Lower lobe of right lung (tissue), 2 donors: ENCODE measurements around the gene GAB2. TPM values are rescaled to one million over a fixed set of nuclear protein-coding genes. Genes with fewer than 3 reads are reported as not detected.
"Not testable (repeated sequence)": the region's sequence is repeated elsewhere in the genome, so short reads cannot be mapped to it uniquely, and the experiment has no call there.

ENCODE experiments used
- ATAC-seq, 2 donors: fragments of 200-7000 bp; cut with Tn5 transposase; one replicate each; pipeline ENCODE4 v1.9.1; 2020 to 2022; ENCODE audit warnings: mild to moderate bottlenecking in 2 of 2, moderate library complexity in 2 of 2
- DNase-seq: peaks from one replicate; pipeline ENCODE4 v3.0.0-alpha.2; 2020
- H3K27ac ChIP-seq: fragments of 200-600 bp; one replicate; pipeline ENCODE4 v1.8.0; 2022
- H3K27me3 ChIP-seq: fragments of 200-600 bp; one replicate; pipeline ENCODE4 v1.8.0; 2022; ENCODE audit warnings: low read depth
- H3K36me3 ChIP-seq: fragments of 200-600 bp; one replicate; pipeline ENCODE4 v1.8.0; 2022; ENCODE audit warnings: mild to moderate bottlenecking
- H3K4me1 ChIP-seq: fragments of 200-600 bp; one replicate; pipeline ENCODE4 v1.8.0; 2022
- H3K4me3 ChIP-seq: fragments of 200-600 bp; one replicate; pipeline ENCODE4 v1.8.0; 2022; ENCODE audit warnings: mild to moderate bottlenecking
- H3K9me3 ChIP-seq: fragments of 200-600 bp; one replicate; pipeline ENCODE4 v1.8.0; 2022
- intact Hi-C: fragments of 100-400 bp; cut with DNase I; formaldehyde crosslinking; loops from one replicate; pipeline ENCODE4 v1.11.0; 2022
- long read RNA-seq: library from polyadenylated mRNA; unstranded; transcript quantifications from one replicate; pipeline ENCODE4 v2.0.0, GENCODE V29; 2021
- total RNA-seq: library from RNA; stranded (reverse); fragmentation: NEBNext Ultra II Directional; extraction: Animal tissue kit (Norgen Biotek cat#: 25700); gene quantifications from one replicate; pipeline ENCODE4 v1.2.1, GENCODE V29; 2021
- TF ChIP-seq, protein P1 (sequence below): fragments of 200-600 bp; IDR thresholded peaks from one replicate; pipeline ENCODE4 v1.8.0; 2022; ENCODE audit warnings: antibody characterized with exemption, mild to moderate bottlenecking
- donor health status: DM: no; HTN: yes; CAD: no; lungs with severe emphysema.

GAB2 gene, protein sequence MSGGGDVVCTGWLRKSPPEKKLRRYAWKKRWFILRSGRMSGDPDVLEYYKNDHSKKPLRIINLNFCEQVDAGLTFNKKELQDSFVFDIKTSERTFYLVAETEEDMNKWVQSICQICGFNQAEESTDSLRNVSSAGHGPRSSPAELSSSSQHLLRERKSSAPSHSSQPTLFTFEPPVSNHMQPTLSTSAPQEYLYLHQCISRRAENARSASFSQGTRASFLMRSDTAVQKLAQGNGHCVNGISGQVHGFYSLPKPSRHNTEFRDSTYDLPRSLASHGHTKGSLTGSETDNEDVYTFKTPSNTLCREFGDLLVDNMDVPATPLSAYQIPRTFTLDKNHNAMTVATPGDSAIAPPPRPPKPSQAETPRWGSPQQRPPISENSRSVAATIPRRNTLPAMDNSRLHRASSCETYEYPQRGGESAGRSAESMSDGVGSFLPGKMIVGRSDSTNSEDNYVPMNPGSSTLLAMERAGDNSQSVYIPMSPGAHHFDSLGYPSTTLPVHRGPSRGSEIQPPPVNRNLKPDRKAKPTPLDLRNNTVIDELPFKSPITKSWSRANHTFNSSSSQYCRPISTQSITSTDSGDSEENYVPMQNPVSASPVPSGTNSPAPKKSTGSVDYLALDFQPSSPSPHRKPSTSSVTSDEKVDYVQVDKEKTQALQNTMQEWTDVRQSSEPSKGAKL
- 64.2 TPM for total RNA-seq
- long read RNA-seq, full-length matches to known transcripts: 1 of 54 reads
- long read RNA-seq, partial matches to known transcripts: 6 of 54 reads
- long read RNA-seq, other reads (novel, unspliced or antisense): 47 of 54 reads

GRCh38 chr11:78417175-78417887 lies at the start of gene GAB2:
TSS of gene GAB2 (minus strand) at chr11:78417820. CDS start at chr11:78417720, 100 bp downstream.
- ATAC-seq: peak; percentile 7
- Histone ChIP-seq H3K27me3 (no peaks in the 10 kb centered on the region), H3K9me3 (no peaks in the 10 kb centered on the region), H3K4me3 (peak within 1 kb of the TSS; percentile 86), H3K27ac (peak within 1 kb of the TSS; percentile 97), H3K4me1 (peaks cover 47% of the 10 kb centered on the region), H3K36me3 (no peaks in the 10 kb centered on the region)
- TF ChIP-seq, protein P1, sequence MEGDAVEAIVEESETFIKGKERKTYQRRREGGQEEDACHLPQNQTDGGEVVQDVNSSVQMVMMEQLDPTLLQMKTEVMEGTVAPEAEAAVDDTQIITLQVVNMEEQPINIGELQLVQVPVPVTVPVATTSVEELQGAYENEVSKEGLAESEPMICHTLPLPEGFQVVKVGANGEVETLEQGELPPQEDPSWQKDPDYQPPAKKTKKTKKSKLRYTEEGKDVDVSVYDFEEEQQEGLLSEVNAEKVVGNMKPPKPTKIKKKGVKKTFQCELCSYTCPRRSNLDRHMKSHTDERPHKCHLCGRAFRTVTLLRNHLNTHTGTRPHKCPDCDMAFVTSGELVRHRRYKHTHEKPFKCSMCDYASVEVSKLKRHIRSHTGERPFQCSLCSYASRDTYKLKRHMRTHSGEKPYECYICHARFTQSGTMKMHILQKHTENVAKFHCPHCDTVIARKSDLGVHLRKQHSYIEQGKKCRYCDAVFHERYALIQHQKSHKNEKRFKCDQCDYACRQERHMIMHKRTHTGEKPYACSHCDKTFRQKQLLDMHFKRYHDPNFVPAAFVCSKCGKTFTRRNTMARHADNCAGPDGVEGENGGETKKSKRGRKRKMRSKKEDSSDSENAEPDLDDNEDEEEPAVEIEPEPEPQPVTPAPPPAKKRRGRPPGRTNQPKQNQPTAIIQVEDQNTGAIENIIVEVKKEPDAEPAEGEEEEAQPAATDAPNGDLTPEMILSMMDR: no peak
- intact Hi-C loops: loop anchor here (10.0 kb wide), 1 partner anchor 147 kb away; no protein-coding TSS in a partner anchor
- peak; percentile 61 for DNase-seq

GRCh38 chr11:78467370-78467769 lies 49.8 kb upstream of the GAB2 start:
- ATAC-seq: no peak
- H3K36me3 ChIP-seq: peaks cover 6% of the 10 kb centered on the region
- no peak for DNase-seq
- no peak overlapping the region for H3K27ac ChIP-seq
- no peaks in the 10 kb centered on the region for H3K27me3 ChIP-seq
- TF ChIP-seq, protein P1: no peak
- no peak overlapping the region for H3K4me3 ChIP-seq
- H3K9me3 ChIP-seq: no peaks in the 10 kb centered on the region
- no peaks in the 10 kb centered on the region for H3K4me1 ChIP-seq
- intact Hi-C loops: no loop called here

- Histone ChIP-seq H3K27me3 (no peaks in the 10 kb centered on the region), H3K9me3 (no peaks in the 10 kb centered on the region), H3K4me1 (no peaks in the 10 kb centered on the region), H3K36me3 (peaks cover 6% of the 10 kb centered on the region), H3K4me3 (no peak overlapping the region), H3K27ac (peak overlapping the region; percentile 60)
- no peak for DNase-seq
- peak; percentile 52 to 72 for ATAC-seq
- TF ChIP-seq, protein P1: no peak
- intact Hi-C loops: no loop called here
These were observed 47.7 kb upstream of the GAB2 start for GRCh38 chr11:78465169-78465942.

- not testable (repeated sequence) for DNase-seq
These were observed 47.2 kb upstream of the GAB2 start for GRCh38 chr11:78464787-78465168.

GRCh38 chr11:78460471-78460870 lies 42.9 kb upstream of the GAB2 start:
- ATAC-seq (no peak), DNase-seq (no peak)
- H3K27me3 ChIP-seq: no peaks in the 10 kb centered on the region
- intact Hi-C loops: no loop called here
- peaks cover 6% of the 10 kb centered on the region for H3K36me3 ChIP-seq
- H3K4me3 ChIP-seq: no peak overlapping the region
- no peaks in the 10 kb centered on the region for H3K9me3 ChIP-seq
- TF ChIP-seq, protein P1: no peak
- no peaks in the 10 kb centered on the region for H3K4me1 ChIP-seq
- no peak overlapping the region for H3K27ac ChIP-seq

More at GRCh38 chr11:78464787-78465168, 47.2 kb upstream of the GAB2 start:
- H3K36me3 ChIP-seq, H3K4me3 ChIP-seq, ATAC-seq, intact Hi-C loops, H3K9me3 ChIP-seq, H3K27me3 ChIP-seq, H3K4me1 ChIP-seq: not testable (repeated sequence)
- H3K27ac ChIP-seq: peak overlapping the region; percentile 60
